Adrenal gland (tissue), 12 donors: ENCODE data around the gene TFF2. TPM values are rescaled to one million over a fixed set of nuclear protein-coding genes. Genes with fewer than 3 reads are reported as not detected.

Source experiments
- DNase-seq, 7 donors: peaks; one replicate each; pipeline ENCODE4 v3.0.0-alpha.2; 2019 to 2020
- H3K27ac ChIP-seq, 5 donors: fragments of 200-600 bp; sonication (generic) in 4 of 5; 1 replicate in 3 of 5; 2 replicates in 2 of 5; pipeline versions ENCODE4 v1.5.1 to v1.8.0; 2016 to 2020; ENCODE audit warnings: mild to moderate bottlenecking in 1 of 5
- H3K27me3 ChIP-seq: fragments of 200-600 bp; 2 replicates; pipeline ENCODE4 v1.8.0; 2021
- H3K36me3 ChIP-seq, 2 donors: fragments of 200-600 bp; replicated peaks in 1 of 2; 1 replicate in 1 of 2; 2 replicates in 1 of 2; pipeline versions ENCODE4 v1.5.1 to v1.8.0; 2018 to 2022
- H3K4me1 ChIP-seq, 2 donors: fragments of 200-600 bp; replicated peaks in 1 of 2; 1 replicate in 1 of 2; 2 replicates in 1 of 2; pipeline versions ENCODE4 v1.5.1 to v1.8.0; 2018 to 2021
- H3K4me3 ChIP-seq, 4 donors: fragments of 200-600 bp; sonication (generic) in 3 of 4; one replicate each; pipeline ENCODE4 v1.5.1; 2016 to 2018
- H3K9me3 ChIP-seq, 3 donors: fragments of 200-600 bp; sonication (generic) in 1 of 3; replicated peaks in 1 of 3; 1 replicate in 2 of 3; 2 replicates in 1 of 3; pipeline versions ENCODE4 v1.5.1 to v1.8.0; 2016 to 2021
- CTCF ChIP-seq, 6 experiments: fragments of 450-650 bp in 4 of 6; fragments of 200-600 bp in 2 of 6; sonication (generic) in 1 of 6; IDR thresholded peaks; 1 replicate in 5 of 6; 2 replicates in 1 of 6; pipeline versions ENCODE4 v1.5.1 to v1.8.0; 2016 to 2021; ENCODE audit warnings: antibody characterized with exemption in 6 of 6, mild to moderate bottlenecking in 2 of 6, moderate library complexity in 1 of 6
- POLR2A ChIP-seq, 2 donors: fragments of 450-650 bp; IDR thresholded peaks; one replicate each; pipeline ENCODE4 v1.6.1; 2017; ENCODE audit warnings: antibody characterized with exemption in 2 of 2, mild to moderate bottlenecking in 2 of 2, moderate library complexity in 1 of 2
- WGBS, 4 donors: extraction: QIAGEN DNeasy Blood & Tissue Kit in 2 of 4; methylation state at CpG; one replicate each; pipeline versions ENCODE4 v1.1.5 to v1.1.7; 2013 to 2017; 5-methylcytosine and 5-hydroxymethylcytosine counted together
- intact Hi-C, 2 donors: fragments of 100-400 bp; cut with DNase I; formaldehyde crosslinking; loops; one replicate each; pipeline versions ENCODE4 v1.14.1 to v1.15.0; 2022 to 2023
- polyA plus RNA-seq, 3 donors: library from polyadenylated mRNA; stranded (reverse); fragments of 200-250 nt in 2 of 3; fragments of 350-450 nt in 1 of 3; fragmentation: Illumina TruSeq in 1 of 3; extraction: RNeasy Lipid Tissue Mini Kit (QIAGEN cat#74804) in 1 of 3; gene quantifications; one replicate each; pipeline ENCODE4 v1.2.3, GENCODE V29; 2013 to 2014
- total RNA-seq, 9 donors: library from RNA; depleted of rRNA in 4 of 9; stranded (reverse); fragments of >200 nt in 4 of 9; fragments of 120-200 nt in 1 of 9; fragmentation: NEBNext Ultra II Directional in 1 of 9; extraction: Animal tissue kit (Norgen Biotek cat#: 25700) in 1 of 9; gene quantifications; one replicate each; pipeline versions ENCODE4 v1.1.0 to v1.2.4, GENCODE V29; 2013 to 2023
- donor health status: healthy with polysubstance abuse.
- donor health status: Bipolar disorder and iron deficiency.
- donor health status: DM: yes; HTN: yes; CAD: no.
- donor health status: DM: no; HTN: no; CAD: no.
- donor health status: DM: no; HTN: no; CAD: no.
- donor health status: DM: yes; HTN: yes; CAD: no.

The TFF2 gene
- total and polyA plus RNA-seq, 12 donors = 0.17 to 0.39 TPM; not detected in 10

DNA sequence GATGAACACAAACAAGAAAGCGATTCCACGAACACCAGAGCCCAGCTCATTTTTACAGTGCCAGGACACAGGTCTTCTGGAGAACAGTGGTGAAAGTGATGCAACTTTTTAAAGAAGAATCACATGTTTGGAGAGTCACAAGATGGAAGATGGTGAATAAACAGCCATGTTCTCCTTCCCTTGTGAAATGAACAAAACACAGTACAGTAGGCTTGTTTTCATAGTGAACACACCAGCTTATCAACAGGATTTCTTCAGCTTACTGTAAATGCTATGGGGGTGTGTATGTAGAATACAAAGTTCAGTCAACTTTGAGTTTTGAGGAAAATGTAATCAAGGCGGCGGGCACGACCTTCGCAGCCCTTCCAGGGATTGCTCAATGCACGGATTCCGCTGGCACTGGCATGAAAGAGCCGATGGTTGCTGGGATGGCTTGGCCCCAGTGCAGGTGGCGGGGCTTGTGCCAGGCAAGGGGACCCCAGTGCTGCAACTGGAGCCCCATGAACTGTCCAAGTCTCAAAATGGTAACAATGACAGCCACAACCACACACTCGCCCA, 35.3 kb upstream of the TFF2 start:
- Histone ChIP-seq H3K4me3 (no peak overlapping the region), H3K27me3 (peaks cover 2% of the 10 kb centered on the region), H3K4me1 (no peaks in the 10 kb centered on the region), H3K36me3 (no peaks in the 10 kb centered on the region), H3K27ac (no peak overlapping the region), H3K9me3 (no peaks in the 10 kb centered on the region)
- WGBS, 4 donors = 77 to 95% (median 92%) methylated on average over 11 of the region's 11 CpGs
- TF ChIP-seq CTCF (IDR thresholded peaks at IDR 0.05) = no peak
- no peak for TF ChIP-seq POLR2A (IDR thresholded peaks at IDR 0.05)
- intact Hi-C loops = no loop called here
- no peak for DNase-seq

GRCh38 chr21:42385619-42386018, 34.8 kb upstream of the TFF2 start:
- no peaks in the 10 kb centered on the region for H3K9me3 ChIP-seq
- no peak overlapping the region for H3K27ac ChIP-seq
- 74 to 84% (median 81%) methylated on average over 5 of the region's 5 CpGs for WGBS, 4 donors
- no peaks in the 10 kb centered on the region for H3K4me1 ChIP-seq
- no peak for DNase-seq
- TF ChIP-seq POLR2A (IDR thresholded peaks at IDR 0.05) (no peak), CTCF (IDR thresholded peaks at IDR 0.05) (no peak)
- intact Hi-C loops = no loop called here
- H3K36me3 ChIP-seq = no peaks in the 10 kb centered on the region
- peaks cover 2% of the 10 kb centered on the region for H3K27me3 ChIP-seq
- H3K4me3 ChIP-seq = no peak overlapping the region

- 77 to 91% (median 81%) methylated on average over 2 of the region's 2 CpGs for WGBS, 4 donors
- Histone ChIP-seq H3K4me3 (no peak overlapping the region), H3K9me3 (no peaks in the 10 kb centered on the region), H3K36me3 (no peaks in the 10 kb centered on the region), H3K27me3 (peaks cover 2% of the 10 kb centered on the region), H3K27ac (no peak overlapping the region), H3K4me1 (no peaks in the 10 kb centered on the region)
- DNase-seq = no peak
- no peak for TF ChIP-seq POLR2A (IDR thresholded peaks at IDR 0.05)
- no peak for TF ChIP-seq CTCF (IDR thresholded peaks at IDR 0.05)
- intact Hi-C loops = no loop called here
Observed at GRCh38 chr21:42384989-42385388, 34.2 kb upstream of the TFF2 start.

DNA sequence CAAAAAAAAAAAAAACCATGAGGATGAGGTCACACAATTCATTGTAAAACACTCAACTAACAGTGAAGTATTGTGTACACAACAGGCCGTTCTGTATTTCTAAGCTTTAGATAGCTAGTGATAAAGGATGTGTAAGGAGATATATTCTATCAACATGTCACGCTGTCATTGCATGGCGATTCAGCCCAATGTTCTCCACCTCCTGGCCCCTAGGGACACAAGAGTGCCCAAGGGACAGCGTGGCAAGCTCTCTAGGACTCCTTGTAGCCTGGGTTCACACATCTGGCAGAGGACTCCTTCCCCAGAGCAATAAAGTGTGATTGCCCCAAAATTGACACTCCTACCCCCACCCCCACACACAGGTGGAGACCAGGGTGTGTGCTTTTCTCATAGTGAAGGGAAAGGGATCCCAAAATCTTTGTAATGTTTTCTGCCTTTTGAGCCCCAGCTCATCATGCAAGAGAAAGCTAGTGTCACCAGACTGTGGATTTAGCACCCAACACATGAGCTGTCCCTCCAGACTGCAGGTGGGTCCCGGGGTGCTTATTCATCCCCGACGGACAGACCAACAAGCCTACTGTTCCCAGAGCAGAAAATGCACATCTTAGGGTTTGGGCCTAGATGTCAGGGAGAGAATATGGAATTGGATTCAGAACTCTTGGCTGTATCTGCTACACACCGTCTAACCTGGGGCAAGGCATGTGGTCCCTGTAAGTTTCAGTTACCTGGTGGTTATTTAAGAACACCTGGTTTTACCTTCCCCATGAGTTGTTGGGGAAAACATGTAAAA, 33.6 kb upstream of the TFF2 start:
- H3K27me3 ChIP-seq = peaks cover 2% of the 10 kb centered on the region

More for the DNA sequence above, 33.6 kb upstream of the TFF2 start:
- TF ChIP-seq POLR2A (IDR thresholded peaks at IDR 0.05) (no peak), CTCF (IDR thresholded peaks at IDR 0.05) (no peak)
- intact Hi-C loops = no loop called here
- WGBS, 4 donors = 78 to 87% (median 82%) methylated on average over 8 of the region's 8 CpGs
- Histone ChIP-seq H3K27ac (no peak overlapping the region), H3K36me3 (no peaks in the 10 kb centered on the region), H3K4me3 (no peak overlapping the region), H3K4me1 (no peaks in the 10 kb centered on the region), H3K9me3 (no peaks in the 10 kb centered on the region)
- DNase-seq = no peak
